H9 (cell line): ENCODE results near the gene MYADM. TPM values are rescaled to one million over a fixed set of nuclear protein-coding genes. Genes with fewer than 3 reads are reported as not detected.

Source experiments
- DNase-seq: peaks from one replicate; pipeline ENCODE4 v3.0.0-alpha.2; 2017
- H2AFZ ChIP-seq: one replicate; pipeline ENCODE4 v1.6.1; 2013; ENCODE audit warnings: mild to moderate bottlenecking, low read length, control low read depth, moderate library complexity
- H2AK5ac ChIP-seq: 2 replicates; pipeline ENCODE4 v1.6.1; 2013; ENCODE audit warnings: low read length, control low read depth, mixed read lengths; ENCODE audit not compliant: insufficient read length
- H2BK120ac ChIP-seq: one replicate; pipeline ENCODE4 v1.6.1; 2013; ENCODE audit warnings: low read depth, mild to moderate bottlenecking, low read length, control low read depth, inconsistent platforms; ENCODE audit not compliant: poor library complexity, severe bottlenecking
- H2BK12ac ChIP-seq: 2 replicates; pipeline ENCODE4 v1.6.1; 2013; ENCODE audit warnings: low read length, control low read depth, mixed read lengths, low read depth; ENCODE audit not compliant: insufficient read length
- H2BK15ac ChIP-seq: 2 replicates; pipeline ENCODE4 v1.6.1; 2013; ENCODE audit warnings: low read depth, low read length, control low read depth
- H2BK20ac ChIP-seq: one replicate; pipeline ENCODE4 v1.6.1; 2013; ENCODE audit warnings: low read depth, mild to moderate bottlenecking, low read length, control low read depth, inconsistent platforms; ENCODE audit not compliant: poor library complexity, severe bottlenecking
- H2BK5ac ChIP-seq: 2 replicates; pipeline ENCODE4 v1.6.1; 2013; ENCODE audit warnings: low read length, control low read depth, mixed read lengths; ENCODE audit not compliant: insufficient read length
- H3K14ac ChIP-seq: 2 replicates; pipeline ENCODE4 v1.6.1; 2013; ENCODE audit warnings: low read length, control low read depth; ENCODE audit not compliant: insufficient read depth
- H3K18ac ChIP-seq: 2 replicates; pipeline ENCODE4 v1.6.1; 2013; ENCODE audit warnings: low read depth, mild to moderate bottlenecking, mixed read lengths, low read length, control low read depth; ENCODE audit not compliant: insufficient read length
- H3K23ac ChIP-seq: 2 replicates; pipeline ENCODE4 v1.6.1; 2013; ENCODE audit warnings: low read length, control low read depth, mixed read lengths, low read depth; ENCODE audit not compliant: insufficient read length
- H3K23me2 ChIP-seq: 2 replicates; pipeline ENCODE4 v1.6.1; 2013; ENCODE audit warnings: low read depth, mild to moderate bottlenecking, mixed read lengths, low read length, control low read depth; ENCODE audit not compliant: insufficient read length, poor library complexity, severe bottlenecking
- H3K27ac ChIP-seq: 2 replicates; pipeline ENCODE4 v1.5.1; 2013; ENCODE audit warnings: low read length, control low read depth, mixed read lengths, low read depth; ENCODE audit not compliant: insufficient read length
- H3K27me3 ChIP-seq: 2 replicates; pipeline ENCODE4 v1.6.1; 2013; ENCODE audit warnings: low read length, control low read depth, inconsistent platforms; ENCODE audit not compliant: insufficient read depth
- H3K4ac ChIP-seq: 2 replicates; pipeline ENCODE4 v1.6.1; 2013; ENCODE audit warnings: low read depth, mild to moderate bottlenecking, control low read depth, inconsistent platforms, low read length, moderate library complexity
- H3K4me1 ChIP-seq: 2 replicates; pipeline ENCODE4 v1.6.1; 2013; ENCODE audit warnings: low read length, control low read depth, inconsistent platforms; ENCODE audit not compliant: insufficient read depth
- H3K4me2 ChIP-seq: 2 replicates; pipeline ENCODE4 v1.6.1; 2013; ENCODE audit warnings: low read length, control low read depth, mixed read lengths; ENCODE audit not compliant: insufficient read length, insufficient read depth
- H3K56ac ChIP-seq: 2 replicates; pipeline ENCODE4 v1.6.1; 2013; ENCODE audit warnings: low read depth, mild to moderate bottlenecking, mixed read lengths, low read length, control low read depth; ENCODE audit not compliant: insufficient read length
- H3K79me1 ChIP-seq: 2 replicates; pipeline ENCODE4 v1.6.1; 2013; ENCODE audit warnings: low read depth, mild to moderate bottlenecking, moderate library complexity, low read length, control low read depth, inconsistent platforms; ENCODE audit not compliant: insufficient read depth, poor library complexity, severe bottlenecking
- H3K79me2 ChIP-seq: 2 replicates; pipeline ENCODE4 v1.6.1; 2013; ENCODE audit warnings: low read length, control low read depth, inconsistent platforms; ENCODE audit not compliant: insufficient read depth
- H3K9ac ChIP-seq: 2 replicates; pipeline ENCODE4 v1.6.1; 2013; ENCODE audit warnings: low read length, control low read depth, mixed read lengths; ENCODE audit not compliant: insufficient read length; ENCODE audit errors: extremely low read depth
- H3K9me3 ChIP-seq: one replicate; pipeline ENCODE4 v1.6.1; 2013; ENCODE audit warnings: low read depth, low read length, inconsistent platforms; ENCODE audit not compliant: control insufficient read depth
- H3T11ph ChIP-seq: one replicate; pipeline ENCODE4 v1.6.1; 2013; ENCODE audit warnings: mild to moderate bottlenecking, low read length, control low read depth, inconsistent platforms
- H4K20me1 ChIP-seq: one replicate; pipeline ENCODE4 v1.6.1; 2013; ENCODE audit not compliant: control insufficient read depth, insufficient read length, insufficient read depth
- H4K5ac ChIP-seq: 2 replicates; pipeline ENCODE4 v1.6.1; 2013; ENCODE audit warnings: low read depth, mild to moderate bottlenecking, mixed read lengths, low read length, control low read depth; ENCODE audit not compliant: insufficient read length
- H4K8ac ChIP-seq: replicated peaks from 2 replicates; pipeline ENCODE4 v1.6.1; 2013; ENCODE audit warnings: low read length, control low read depth, mixed read lengths, low read depth; ENCODE audit not compliant: insufficient read length
- H4K91ac ChIP-seq: 2 replicates; pipeline ENCODE4 v1.6.1; 2013; ENCODE audit warnings: low read depth, mild to moderate bottlenecking, moderate library complexity, mixed read lengths, low read length, control low read depth; ENCODE audit not compliant: insufficient read length
- H3K27ac Mint-ChIP-seq, 3 experiments: 2 replicates in 2 of 3; 3 replicates in 1 of 3; pipeline ENCODE4 v1.8.0; 2020 to 2021; ENCODE audit warnings: mixed read lengths in 3 of 3, mild to moderate bottlenecking in 1 of 3, moderate library complexity in 1 of 3
- H3K27me3 Mint-ChIP-seq: 2 replicates; pipeline ENCODE4 v1.8.0; 2021; ENCODE audit warnings: low read depth, mild to moderate bottlenecking, moderate library complexity, mixed read lengths
- H3K36me3 Mint-ChIP-seq, 3 experiments: 2 replicates in 2 of 3; 3 replicates in 1 of 3; pipeline ENCODE4 v1.8.0; 2020 to 2021; ENCODE audit warnings: low read depth in 3 of 3, mixed read lengths in 3 of 3; ENCODE audit not compliant: insufficient read depth in 1 of 3
- H3K4me1 Mint-ChIP-seq, 2 experiments: 2 replicates each; pipeline ENCODE4 v1.8.0; 2020; ENCODE audit warnings: mixed read lengths in 2 of 2
- H3K4me3 Mint-ChIP-seq, 2 experiments: 2 replicates in 1 of 2; 3 replicates in 1 of 2; pipeline ENCODE4 v1.8.0; 2020 to 2021; ENCODE audit warnings: mild to moderate bottlenecking in 2 of 2, mixed read lengths in 2 of 2, moderate library complexity in 1 of 2
- H3K9me3 Mint-ChIP-seq, 2 experiments: 2 replicates in 1 of 2; 3 replicates in 1 of 2; pipeline ENCODE4 v1.8.0; 2020; ENCODE audit warnings: mild to moderate bottlenecking in 2 of 2, mixed read lengths in 2 of 2, moderate library complexity in 1 of 2
- CTCF ChIP-seq: fragments of 200-600 bp; sonication (generic); conservative IDR thresholded peaks from 3 replicates; pipeline ENCODE4 v1.8.0; 2021; ENCODE audit warnings: antibody characterized with exemption, mild to moderate bottlenecking
- WGBS: extraction: QIAGEN DNeasy Blood & Tissue Kit; methylation state at CpG from one replicate; pipeline ENCODE4 v1.1.7; 2013; ENCODE audit warnings: missing lambda C conversion rate, low lambda C conversion rate, mixed read lengths; ENCODE audit not compliant: insufficient read length; ENCODE audit errors: extremely low coverage; 5-methylcytosine and 5-hydroxymethylcytosine counted together
- total RNA-seq: library from RNA; stranded (reverse); gene quantifications from 2 replicates; pipeline ENCODE4 v1.2.1, GENCODE V29; 2021

Gene MYADM
- total RNA-seq, 1 experiment from 2014 or later, result 116 TPM

- no peak overlapping the region for H2BK120ac ChIP-seq
These were observed 6.3 kb downstream of the MYADM start for GRCh38 chr19:53873773-53874605.

More at GRCh38 chr19:53873773-53874605, 6.3 kb downstream of the MYADM start:
- Mint-ChIP-seq H3K9me3 (no peaks in the 10 kb centered on the region), H3K27me3 (no peaks in the 10 kb centered on the region), H3K4me3 (no peak overlapping the region; a peak in 2 of 5 replicates), H3K27ac (peak overlapping the region in 2 of 3 experiments; percentile 59 to 76; a peak in 4 of 7 replicates), H3K36me3 (peaks cover 28 to 49% (median 48%) of the 10 kb centered on the region in 3 experiments; a peak in 6 of 7 replicates), H3K4me1 (peaks cover 24 to 36% of the 10 kb centered on the region in 2 experiments)
- H3K79me1 ChIP-seq, result no peaks in the 10 kb centered on the region
- no peaks in the 10 kb centered on the region; the same call in 1 of the 2 replicates for H3K4me1 ChIP-seq
- H3K4ac ChIP-seq, result no peak overlapping the region
- peaks cover 2% of the 10 kb centered on the region; the same call in 1 of the 2 replicates for H3K79me2 ChIP-seq
- no peak overlapping the region for H3K27ac ChIP-seq
- H4K5ac ChIP-seq, result no peak overlapping the region
- H2BK15ac ChIP-seq, result no peak overlapping the region
- no peak overlapping the region for H2BK5ac ChIP-seq
- peaks cover 4% of the 10 kb centered on the region for H3K23me2 ChIP-seq
- H3K18ac ChIP-seq, result no peak overlapping the region
- H2BK12ac ChIP-seq, result no peak overlapping the region
- no peak overlapping the region for H3K23ac ChIP-seq
- H2AK5ac ChIP-seq, result no peak overlapping the region
- H4K8ac ChIP-seq, result no peak overlapping the region
- no peak overlapping the region for H3K14ac ChIP-seq
- H3K4me2 ChIP-seq, result no peak overlapping the region
- H4K91ac ChIP-seq, result no peak overlapping the region
- no peak for DNase-seq
- no CpG with 5 or more reads among the region's 51 CpGs for WGBS
- no peak overlapping the region for H2BK20ac ChIP-seq
- H3T11ph ChIP-seq, result no peak overlapping the region
- H3K27me3 ChIP-seq, result no peaks in the 10 kb centered on the region
- no peaks in the 10 kb centered on the region for H4K20me1 ChIP-seq
- no peaks in the 10 kb centered on the region for H3K9me3 ChIP-seq
- no peak overlapping the region for H3K56ac ChIP-seq
- H3K9ac ChIP-seq, result no peak overlapping the region
- no peak overlapping the region for H2AFZ ChIP-seq
- no peak for TF ChIP-seq CTCF
